ENCODE measurements around the gene RYR3.
"Not testable (repeated sequence)": the region's sequence is repeated elsewhere in the genome, so short reads cannot be mapped to it uniquely, and the experiment has no call there.

The RYR3 gene

DNA sequence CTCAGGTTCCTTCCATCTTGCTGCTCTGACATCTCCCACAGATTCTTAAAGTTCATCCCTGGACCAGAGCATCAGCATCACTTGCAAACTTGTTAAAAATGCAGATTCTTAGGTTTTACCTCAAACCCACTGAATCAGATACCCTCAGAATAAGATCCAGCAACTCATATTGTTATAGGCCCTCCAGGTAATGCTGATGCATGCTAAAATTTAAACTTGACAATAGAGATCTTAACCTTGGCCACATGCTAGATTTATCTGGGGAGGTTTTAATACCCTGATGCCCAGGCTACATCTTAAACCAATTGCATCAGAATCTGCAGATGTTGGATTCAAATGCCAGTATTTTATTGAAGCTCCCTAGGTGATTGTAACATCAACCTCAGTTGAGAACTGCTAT lies 256.9 kb downstream of the RYR3 start:
- DNase-seq (ENCODE audit: low read depth), result no peak
- TF ChIP-seq, protein P1, sequence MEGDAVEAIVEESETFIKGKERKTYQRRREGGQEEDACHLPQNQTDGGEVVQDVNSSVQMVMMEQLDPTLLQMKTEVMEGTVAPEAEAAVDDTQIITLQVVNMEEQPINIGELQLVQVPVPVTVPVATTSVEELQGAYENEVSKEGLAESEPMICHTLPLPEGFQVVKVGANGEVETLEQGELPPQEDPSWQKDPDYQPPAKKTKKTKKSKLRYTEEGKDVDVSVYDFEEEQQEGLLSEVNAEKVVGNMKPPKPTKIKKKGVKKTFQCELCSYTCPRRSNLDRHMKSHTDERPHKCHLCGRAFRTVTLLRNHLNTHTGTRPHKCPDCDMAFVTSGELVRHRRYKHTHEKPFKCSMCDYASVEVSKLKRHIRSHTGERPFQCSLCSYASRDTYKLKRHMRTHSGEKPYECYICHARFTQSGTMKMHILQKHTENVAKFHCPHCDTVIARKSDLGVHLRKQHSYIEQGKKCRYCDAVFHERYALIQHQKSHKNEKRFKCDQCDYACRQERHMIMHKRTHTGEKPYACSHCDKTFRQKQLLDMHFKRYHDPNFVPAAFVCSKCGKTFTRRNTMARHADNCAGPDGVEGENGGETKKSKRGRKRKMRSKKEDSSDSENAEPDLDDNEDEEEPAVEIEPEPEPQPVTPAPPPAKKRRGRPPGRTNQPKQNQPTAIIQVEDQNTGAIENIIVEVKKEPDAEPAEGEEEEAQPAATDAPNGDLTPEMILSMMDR (IDR thresholded peaks at IDR 0.05; ENCODE audit: low read depth, low read length, missing control alignments), result no peak
- no peak overlapping the region for H3K4me3 ChIP-seq (ENCODE audit: low read depth, low read length)

DNA sequence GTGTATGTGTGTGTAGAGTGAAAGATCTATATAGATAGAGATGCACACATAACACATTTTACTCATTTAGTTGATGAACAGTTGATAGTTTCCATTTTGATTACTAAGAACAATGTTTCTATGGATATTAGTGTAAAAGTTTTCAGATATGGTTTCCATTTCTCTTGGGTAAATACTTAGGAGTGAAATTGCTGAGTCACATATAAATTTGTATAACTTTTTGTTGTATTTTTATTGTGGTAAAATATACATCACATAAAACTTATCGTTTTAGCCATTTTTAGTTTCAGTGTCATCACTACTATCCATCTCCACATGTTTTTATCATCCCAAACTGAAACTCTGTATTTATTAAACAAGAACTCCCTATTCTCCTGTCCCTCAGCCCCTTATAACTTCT lies 258.3 kb downstream of the RYR3 start:
- H3K4me3 ChIP-seq (ENCODE audit: low read depth, low read length), result no peak overlapping the region
- TF ChIP-seq, protein P1 (IDR thresholded peaks at IDR 0.05; ENCODE audit: low read depth, low read length, missing control alignments), result no peak
- DNase-seq (ENCODE audit: low read depth), result no peak

DNA sequence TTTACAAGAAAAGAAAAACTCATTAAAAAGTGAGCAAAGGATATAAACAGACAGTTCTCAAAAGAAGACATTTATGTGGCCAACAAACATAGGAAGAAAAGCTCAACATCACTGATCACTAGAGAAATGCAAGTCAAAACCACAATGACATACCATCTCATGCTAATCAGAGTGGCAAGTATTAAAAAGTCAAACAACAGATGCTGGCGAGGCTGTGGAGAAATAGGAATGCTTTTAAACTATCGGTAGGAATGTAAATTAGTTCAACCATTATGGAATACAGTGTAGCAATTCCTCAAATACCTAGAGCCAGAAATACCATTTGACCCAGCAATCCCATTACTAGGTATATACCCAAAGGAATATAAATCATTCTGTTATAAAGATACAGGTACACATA lies 267.1 kb downstream of the RYR3 start:
- not testable (repeated sequence) for H3K4me3 ChIP-seq (ENCODE audit: low read depth, low read length); DNase-seq (ENCODE audit: low read depth)

DNA sequence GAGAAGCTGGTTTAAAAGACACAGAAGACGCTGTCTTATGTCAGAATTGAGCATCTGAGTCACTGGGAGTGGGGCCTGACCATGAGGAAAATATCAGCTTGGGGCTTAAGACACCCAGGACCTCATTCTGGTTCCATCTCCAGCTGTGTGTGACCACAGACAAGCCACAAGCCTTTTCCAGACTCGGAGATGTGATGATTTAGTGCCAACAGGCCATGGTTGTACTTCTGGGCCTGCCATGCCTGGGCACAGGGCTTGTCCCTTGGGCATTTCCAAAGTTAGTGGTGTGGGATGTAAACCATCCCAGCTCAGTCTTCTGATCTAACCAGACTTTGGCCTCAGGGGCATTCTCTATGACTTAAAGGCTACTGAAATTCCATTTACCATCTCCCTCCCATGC lies 269.8 kb downstream of the RYR3 start:
- TF ChIP-seq, protein P1 (IDR thresholded peaks at IDR 0.05; ENCODE audit: low read depth, low read length, missing control alignments), result no peak
- no peak for DNase-seq (ENCODE audit: low read depth)
- no peak overlapping the region for H3K4me3 ChIP-seq (ENCODE audit: low read depth, low read length)

DNA sequence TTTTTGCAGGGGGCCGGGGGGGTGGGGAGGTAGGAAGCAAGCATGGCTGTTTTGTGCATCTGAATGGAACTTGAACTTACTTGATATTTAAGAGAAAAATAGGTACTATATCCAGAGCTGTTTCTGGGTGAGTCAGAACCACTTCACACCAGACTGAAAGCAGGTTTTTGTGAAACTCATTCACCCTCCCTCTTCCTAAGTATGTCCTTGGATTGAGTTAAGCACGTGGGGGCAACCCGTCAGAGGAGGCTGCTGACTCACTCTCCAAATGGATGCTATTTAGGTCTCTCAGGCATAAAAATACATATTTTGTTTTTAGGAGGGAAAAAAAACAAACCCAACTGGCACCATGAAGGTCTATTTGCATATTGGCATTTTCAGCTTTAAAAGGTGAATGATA lies 270.3 kb downstream of the RYR3 start:
- TF ChIP-seq, protein P1 (IDR thresholded peaks at IDR 0.05; ENCODE audit: low read depth, low read length, missing control alignments), result no peak
- no peak overlapping the region for H3K4me3 ChIP-seq (ENCODE audit: low read depth, low read length)
- no peak for DNase-seq (ENCODE audit: low read depth)

DNA sequence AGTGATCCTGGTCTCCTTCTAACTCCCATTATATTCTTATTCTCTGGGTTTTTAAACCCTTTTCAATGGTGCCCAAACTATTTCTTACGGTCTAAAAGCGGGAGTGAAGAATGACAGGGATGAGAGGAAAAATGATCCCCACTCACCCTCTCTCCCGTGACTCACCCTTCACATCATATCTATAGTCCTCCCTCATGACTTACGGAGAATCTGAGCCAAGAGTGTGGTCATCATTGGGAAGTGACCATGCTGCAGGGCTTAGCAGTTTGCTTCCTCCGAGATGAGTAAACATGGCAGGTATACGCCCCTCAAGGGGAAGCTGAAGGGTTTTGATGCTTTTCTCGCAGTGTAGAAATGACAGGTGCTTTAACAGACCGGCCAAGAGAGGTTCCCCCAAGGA lies 274.0 kb downstream of the RYR3 start:
- no peak for DNase-seq (ENCODE audit: low read depth)
- TF ChIP-seq, protein P1 (IDR thresholded peaks at IDR 0.05; ENCODE audit: low read depth, low read length, missing control alignments), result no peak
- no peak overlapping the region for H3K4me3 ChIP-seq (ENCODE audit: low read depth, low read length)

DNA sequence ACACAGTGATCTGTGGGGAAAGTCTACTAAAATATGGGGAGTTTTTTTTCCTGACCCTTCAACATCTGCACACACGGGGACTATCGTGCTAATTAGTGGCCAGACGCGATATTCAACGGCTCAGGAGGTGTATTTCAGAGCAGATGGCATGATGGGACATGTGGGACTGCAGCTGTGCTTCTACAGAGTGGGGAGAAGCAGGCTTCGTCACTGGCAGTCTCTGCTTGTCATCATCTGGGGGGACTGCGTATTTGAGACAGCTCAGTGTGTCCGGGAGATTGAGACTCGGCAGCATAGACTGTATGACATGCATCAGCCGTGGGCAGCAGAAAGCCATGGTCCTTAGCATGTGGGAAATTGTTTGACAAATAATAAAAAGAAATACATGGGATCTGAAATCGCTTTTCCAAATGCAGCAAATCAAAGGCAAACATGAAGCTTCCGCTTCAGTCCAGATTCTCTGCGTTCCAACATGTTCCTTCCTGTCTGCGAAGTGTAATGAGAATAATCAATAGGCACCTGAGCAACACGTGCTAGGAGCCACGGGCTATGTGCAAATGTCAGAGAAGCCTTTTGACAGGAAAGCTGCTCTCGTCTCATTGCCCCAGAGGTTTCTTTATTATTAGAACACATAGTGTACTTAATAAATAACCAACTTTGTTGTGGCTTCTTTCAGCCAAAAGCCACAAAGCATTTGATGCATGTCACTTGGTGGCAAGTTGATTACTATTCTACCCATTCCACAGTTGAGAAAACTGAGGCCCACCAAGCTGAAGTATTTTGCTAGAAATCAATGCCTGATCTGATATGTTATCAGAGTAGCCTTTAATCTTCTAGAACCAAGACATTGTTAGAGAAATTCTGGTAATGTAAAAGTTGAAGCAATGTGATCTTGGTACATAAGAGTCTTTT lies 276.3 kb downstream of the RYR3 start:
- TF ChIP-seq, protein P1 (IDR thresholded peaks at IDR 0.05; ENCODE audit: low read depth, low read length, missing control alignments), result no peak
- DNase-seq (ENCODE audit: low read depth), result no peak
- H3K4me3 ChIP-seq (ENCODE audit: low read depth, low read length), result no peak overlapping the region
